Endothelial cell of umbilical vein (primary cell): ENCODE data around the gene KMT5C. TPM values are rescaled to one million over a fixed set of nuclear protein-coding genes. Genes with fewer than 3 reads are reported as not detected.

Source experiments
- BruUV-seq: library from RNA; stranded (reverse); fragments of 400-500 nt; replicated peaks from 2 replicates; lab custom pipeline; 2021; lab: Mats Ljungman, UMichigan
- CTCF ChIA-PET: fragments of 300-600, 350-600 bp; sonication (Branson Sonifier 250); formaldehyde crosslinking; loops from one replicate; lab custom pipeline; 2021; ENCODE audit warnings: antibody characterized with exemption, inconsistent platforms; lab: Charles Lee
- POLR2A ChIA-PET: fragments of 300-600, 350-600 bp; sonication (Branson Sonifier 250); formaldehyde crosslinking; loops from one replicate; lab custom pipeline; 2021; ENCODE audit warnings: antibody characterized with exemption, inconsistent platforms; lab: Charles Lee
- DNase-seq: peaks from one replicate; pipeline ENCODE4 v3.0.0-alpha.2; 2011; ENCODE audit warnings: low read depth, low spot score
- FAIRE-seq: peaks from 2 replicates; lab custom pipeline; 2011; peaks lifted over from hg19 to GRCh38; lab: Jason Lieb, UNC
- H2AFZ ChIP-seq: 2 replicates; pipeline ENCODE4 v1.6.0; 2012; ENCODE audit warnings: low read depth, low read length, control low read depth, inconsistent platforms
- H3K27ac ChIP-seq: 2 replicates; pipeline ENCODE4 v1.5.1; 2011; ENCODE audit warnings: low read depth, mild to moderate bottlenecking, control low read depth, low read length, moderate library complexity; ENCODE audit not compliant: insufficient read depth
- H3K27me3 ChIP-seq, 2 experiments: 2 replicates each; pipeline versions ENCODE4 v1.6.0 to v1.6.1; 2011; ENCODE audit warnings: low read length in 2 of 2, mixed read lengths in 1 of 2; ENCODE audit not compliant: control insufficient read depth in 2 of 2, insufficient read depth in 2 of 2
- H3K36me3 ChIP-seq, 2 experiments: 2 replicates in 1 of 2; 3 replicates in 1 of 2; pipeline ENCODE4 v1.5.1; 2011; ENCODE audit warnings: low read length in 2 of 2, mild to moderate bottlenecking in 1 of 2, moderate library complexity in 1 of 2; ENCODE audit not compliant: control insufficient read depth in 2 of 2, insufficient read depth in 2 of 2; ENCODE audit errors: extremely low read depth in 1 of 2
- H3K4me1 ChIP-seq: 3 replicates; pipeline ENCODE4 v1.5.1; 2011; ENCODE audit warnings: mild to moderate bottlenecking, low read length; ENCODE audit not compliant: control insufficient read depth, insufficient read depth; ENCODE audit errors: extremely low read depth
- H3K4me2 ChIP-seq: 2 replicates; pipeline ENCODE4 v1.6.1; 2011; ENCODE audit warnings: low read length, control low read depth, mixed read lengths; ENCODE audit not compliant: insufficient read depth
- H3K4me3 ChIP-seq, 3 experiments: fragments of 200-600 bp in 1 of 3; sonication (generic), shearing (Covaris generic) in 1 of 3; replicated peaks in 1 of 3; 2 replicates each; pipeline ENCODE4 v1.5.1; 2011 to 2016; ENCODE audit warnings: control low read depth in 3 of 3, low read length in 3 of 3, mild to moderate bottlenecking in 2 of 3, inconsistent platforms in 1 of 3, low read depth in 1 of 3, moderate library complexity in 1 of 3; ENCODE audit not compliant: insufficient read depth in 1 of 3
- H3K79me2 ChIP-seq: 2 replicates; pipeline ENCODE4 v1.6.0; 2012; ENCODE audit warnings: low read length, inconsistent platforms; ENCODE audit not compliant: control insufficient read depth, insufficient read depth
- H3K9ac ChIP-seq: replicated peaks from 2 replicates; pipeline ENCODE3; 2011; ENCODE audit warnings: low read length, control low read depth; ENCODE audit not compliant: insufficient read depth; ENCODE audit errors: extremely low read depth
- H3K9me1 ChIP-seq: replicated peaks from 3 replicates; pipeline ENCODE4 v1.6.0; 2011; ENCODE audit warnings: mild to moderate bottlenecking, low read length; ENCODE audit not compliant: control insufficient read depth, insufficient read depth; ENCODE audit errors: extremely low read depth
- H3K9me3 ChIP-seq: replicated peaks from 2 replicates; pipeline ENCODE4 v1.5.1; 2012; ENCODE audit warnings: low read length, inconsistent platforms; ENCODE audit not compliant: control insufficient read depth, insufficient read depth
- H4K20me1 ChIP-seq: replicated peaks from 2 replicates; pipeline ENCODE3; 2011; ENCODE audit warnings: mild to moderate bottlenecking, low read length; ENCODE audit not compliant: control insufficient read depth, insufficient read depth; ENCODE audit errors: extremely low read depth
- CTCF ChIP-seq, 2 donors: IDR thresholded peaks; 1 replicate in 1 of 2; 2 replicates in 1 of 2; pipeline ENCODE4 v1.5.1; 2011; ENCODE audit warnings: low read length in 2 of 2, mild to moderate bottlenecking in 2 of 2, moderate library complexity in 2 of 2, control low read depth in 1 of 2, inconsistent platforms in 1 of 2, low read depth in 1 of 2; ENCODE audit not compliant: insufficient read depth in 1 of 2; ENCODE audit errors: extremely low read depth in 1 of 2
- EZH2 ChIP-seq: IDR thresholded peaks from 2 replicates; pipeline ENCODE4 v1.6.1; 2012; ENCODE audit warnings: borderline replicate concordance, low read depth, mild to moderate bottlenecking, moderate library complexity, low read length, inconsistent platforms; ENCODE audit not compliant: severe bottlenecking
- FOS ChIP-seq: IDR thresholded peaks from 2 replicates; pipeline ENCODE4 v1.6.1; 2011; ENCODE audit warnings: mild to moderate bottlenecking, low read length, moderate library complexity, borderline replicate concordance; ENCODE audit not compliant: insufficient read depth
- JUN ChIP-seq: IDR thresholded peaks from 2 replicates; pipeline ENCODE4 v1.6.1; 2011; ENCODE audit warnings: borderline replicate concordance, low read depth; ENCODE audit not compliant: insufficient read length, insufficient read depth
- MYC ChIP-seq: IDR thresholded peaks from one replicate; pipeline ENCODE4 v1.6.1; 2011; ENCODE audit warnings: mild to moderate bottlenecking, low read depth, low read length
- dilution Hi-C: fragments of 300-500 bp; cut with MboI; formaldehyde crosslinking; loops from one replicate; pipeline ENCODE4 v1.15.0; 2019; ENCODE audit warnings: low sequenced_read_pairs; ENCODE audit not compliant: extremely low pct_ligation_motif_present
- intact Hi-C: fragments of 100-400 bp; cut with micrococcal nuclease; formaldehyde crosslinking; loops from one replicate; pipeline ENCODE4 v1.10.0; 2022
- polyA plus RNA-seq, 4 experiments: library from polyadenylated mRNA; depleted of rRNA in 3 of 4; stranded (reverse) in 3 of 4; unstranded in 1 of 4; fragments of >200 nt; gene quantifications; 2 replicates each; pipeline versions ENCODE4 v1.2.1 to v1.2.3, GENCODE V29; 2011 to 2012; ENCODE audit warnings: missing spikeins in 1 of 4
- total RNA-seq: library from RNA; stranded (reverse); gene quantifications from 2 replicates; pipeline ENCODE4 v1.2.3, GENCODE V29; 2021

Gene KMT5C
- total and polyA plus RNA-seq, 2 donors (not counting 3 experiments of a cell fraction or from before 2014, with no cell fraction given) = 7.2 to 13.5 TPM

- TF ChIP-seq FOS = no peak
- TF ChIP-seq EZH2 = peak; percentile 35
- TF ChIP-seq CTCF (IDR thresholded peaks at IDR 0.05; ENCODE audit: extremely low read depth in 1 of 2, insufficient read depth in 1 of 2, low read depth in 1 of 2, low read length in 2 of 2) = no peak
- H3K9me3 ChIP-seq = no peaks in the 10 kb centered on the region
- no peaks in the 10 kb centered on the region for H3K9me1 ChIP-seq
- no TSS peak for BruUV-seq
- no peaks in the 10 kb centered on the region for H3K36me3 ChIP-seq
- dilution Hi-C loops = no loop called here
- no peaks in the 10 kb centered on the region for H3K79me2 ChIP-seq
- CTCF ChIA-PET = interaction anchor here (0.9 kb wide), 1 partner anchor 10 kb away, joined by 3 read pairs; no protein-coding TSS in a partner anchor
- H3K27me3 ChIP-seq = peaks cover 26 to 31% of the 10 kb centered on the region in 2 experiments
- H3K4me1 ChIP-seq = peaks cover 4% of the 10 kb centered on the region
- no peak overlapping the region for H2AFZ ChIP-seq
- H4K20me1 ChIP-seq = no peaks in the 10 kb centered on the region
- FAIRE-seq (no peak), DNase-seq (no peak)
- H3K27ac ChIP-seq = no peak overlapping the region
- intact Hi-C loops = no loop called here
- no peak overlapping the region for H3K9ac ChIP-seq
- no peak overlapping the region for H3K4me2 ChIP-seq
- POLR2A ChIA-PET = no interaction called here
- H3K4me3 ChIP-seq = no peak overlapping the region
Observed at GRCh38 chr19:55355213-55355821, 15.6 kb downstream of the KMT5C start.

GRCh38 chr19:55358493-55358892 lies 18.8 kb downstream of the KMT5C start:
- no peaks in the 10 kb centered on the region for H3K79me2 ChIP-seq
- H3K4me3 ChIP-seq = no peak overlapping the region
- TF ChIP-seq MYC (no peak), JUN (no peak)
- H3K4me1 ChIP-seq = peaks cover 3% of the 10 kb centered on the region
- intact Hi-C loops = no loop called here
- ChIA-PET POLR2A (interaction anchor here (1.0 kb wide), 1 partner anchor 19 kb away, joined by 3 read pairs; the partner anchor contains the start of gene KMT5C), CTCF (interaction anchor here (1.1 kb wide), 1 partner anchor 19 kb away, joined by 3 read pairs; the partner anchor contains the start of gene KMT5C)
- no peak for DNase-seq
- H3K4me2 ChIP-seq = no peak overlapping the region
- H3K9me1 ChIP-seq = no peaks in the 10 kb centered on the region
- no peaks in the 10 kb centered on the region for H3K36me3 ChIP-seq
- H3K9ac ChIP-seq = no peak overlapping the region
- no peak overlapping the region for H3K27ac ChIP-seq
- no peak for FAIRE-seq
- H4K20me1 ChIP-seq = no peaks in the 10 kb centered on the region
- H3K9me3 ChIP-seq = no peaks in the 10 kb centered on the region
- dilution Hi-C loops = no loop called here
- peaks cover 12 to 15% of the 10 kb centered on the region in 2 experiments for H3K27me3 ChIP-seq
- no TSS peak for BruUV-seq
- no peak overlapping the region for H2AFZ ChIP-seq
